Heart left ventricle (tissue), 13 donors: ENCODE results near the gene SIRT5.

Experiments used
- POLR2A ChIP-seq, 2 donors: fragments of 450-650 bp; IDR thresholded peaks; one replicate each; pipeline ENCODE4 v1.6.1; 2017; ENCODE audit warnings: antibody characterized with exemption in 2 of 2, mild to moderate bottlenecking in 2 of 2, moderate library complexity in 2 of 2
- TF ChIP-seq, protein P1 (sequence below), 12 donors: fragments of 200-600 bp; sonication (generic) in 4 of 12; IDR thresholded peaks; one replicate each; pipeline versions ENCODE4 v1.5.0 to v1.8.0; 2018 to 2022; ENCODE audit warnings: antibody characterized with exemption in 12 of 12, mild to moderate bottlenecking in 5 of 12
- donor health status: ischemic (EF 13 %, LVEDD 7.1; RV severe dilation, severe dysfunction).
- donor health status: DM: no; HTN: yes; CAD: no.
- donor health status: DM: no; HTN: no; CAD: no.
- donor health status: ischemic (EF 25% LVEDD 6.9; RV normal size, moderate dysfunction).
- donor health status: ischemic (EF 25% LVEDD 5.7; RV mildly dilated, moderate dysfunction).
- donor health status: ischemic (EF 35%, LVEDD 5.7; RV mildly dilated, moderate dysfunction).
- donor health status: nonischemic (EF 11% LVEDD 7.7; RV severe dilation, severe dysfunction).
- donor health status: DM: yes; HTN: yes; CAD: no.
- donor health status: PGD.
- donor health status: ischemic (EF 29% LVEDD 5.4; RV normal size, mild dysfunction).
- donor health status: nonischemic (EF 23%, LVEDD 6.1; RV moderate dilation, normal function).

DNA sequence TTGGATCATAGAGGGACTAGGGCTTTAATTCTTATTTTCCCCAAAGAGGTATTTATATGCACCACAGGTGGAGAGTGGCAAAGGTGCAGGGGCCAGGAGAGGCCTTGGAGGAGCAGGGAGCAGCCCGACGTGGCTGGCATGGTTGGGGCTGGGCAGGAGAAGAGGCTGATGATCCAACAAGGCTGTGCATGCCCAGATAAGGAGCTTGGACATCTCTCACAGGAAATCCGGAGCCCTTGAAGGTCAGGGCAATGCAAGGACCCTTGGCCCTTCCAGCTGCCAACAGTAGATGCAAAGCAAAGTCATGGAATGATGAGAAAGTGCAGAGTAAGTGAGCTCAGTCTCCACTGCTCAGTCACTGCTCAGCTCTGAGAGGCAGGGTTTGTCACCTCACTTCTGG lies 39.9 kb upstream of the SIRT5 start:
- TF ChIP-seq, protein P1, sequence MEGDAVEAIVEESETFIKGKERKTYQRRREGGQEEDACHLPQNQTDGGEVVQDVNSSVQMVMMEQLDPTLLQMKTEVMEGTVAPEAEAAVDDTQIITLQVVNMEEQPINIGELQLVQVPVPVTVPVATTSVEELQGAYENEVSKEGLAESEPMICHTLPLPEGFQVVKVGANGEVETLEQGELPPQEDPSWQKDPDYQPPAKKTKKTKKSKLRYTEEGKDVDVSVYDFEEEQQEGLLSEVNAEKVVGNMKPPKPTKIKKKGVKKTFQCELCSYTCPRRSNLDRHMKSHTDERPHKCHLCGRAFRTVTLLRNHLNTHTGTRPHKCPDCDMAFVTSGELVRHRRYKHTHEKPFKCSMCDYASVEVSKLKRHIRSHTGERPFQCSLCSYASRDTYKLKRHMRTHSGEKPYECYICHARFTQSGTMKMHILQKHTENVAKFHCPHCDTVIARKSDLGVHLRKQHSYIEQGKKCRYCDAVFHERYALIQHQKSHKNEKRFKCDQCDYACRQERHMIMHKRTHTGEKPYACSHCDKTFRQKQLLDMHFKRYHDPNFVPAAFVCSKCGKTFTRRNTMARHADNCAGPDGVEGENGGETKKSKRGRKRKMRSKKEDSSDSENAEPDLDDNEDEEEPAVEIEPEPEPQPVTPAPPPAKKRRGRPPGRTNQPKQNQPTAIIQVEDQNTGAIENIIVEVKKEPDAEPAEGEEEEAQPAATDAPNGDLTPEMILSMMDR (IDR thresholded peaks at IDR 0.05), result no peak
- no peak for TF ChIP-seq POLR2A (IDR thresholded peaks at IDR 0.05)
